PFSK-1 (cell line): ENCODE measurements around the gene DAP3.

Experiments used
- FOXP2 ChIP-seq: optimal IDR thresholded peaks from 2 replicates; pipeline ENCODE3; 2011; ENCODE audit warnings: borderline replicate concordance, control low read depth, inconsistent platforms; ENCODE audit not compliant: insufficient read depth; ENCODE audit errors: extremely low read length, extremely low read depth
- POLR2AphosphoS5 ChIP-seq: IDR thresholded peaks from 2 replicates; pipeline ENCODE4 v1.6.1; 2012; ENCODE audit warnings: low read depth, mild to moderate bottlenecking, control low read depth, low read length, moderate library complexity
- REST ChIP-seq, 2 experiments: IDR thresholded peaks; 2 replicates each; pipeline versions ENCODE4 v1.6.1 to v1.8.0; 2011 to 2012; ENCODE audit warnings: low read depth in 2 of 2, low read length in 2 of 2, control low read depth in 1 of 2, inconsistent platforms in 1 of 2, mild to moderate bottlenecking in 1 of 2, moderate library complexity in 1 of 2; ENCODE audit not compliant: insufficient read depth in 1 of 2
- SIN3A ChIP-seq: IDR thresholded peaks from 2 replicates; pipeline ENCODE4 v1.6.1; 2012; ENCODE audit warnings: mild to moderate bottlenecking, low read length, moderate library complexity, borderline replicate concordance; ENCODE audit not compliant: insufficient read depth
- TAF1 ChIP-seq: IDR thresholded peaks from 2 replicates; pipeline ENCODE4 v1.6.1; 2012; ENCODE audit warnings: low read length, control low read depth, borderline replicate concordance; ENCODE audit not compliant: insufficient read depth

DAP3 gene

DNA sequence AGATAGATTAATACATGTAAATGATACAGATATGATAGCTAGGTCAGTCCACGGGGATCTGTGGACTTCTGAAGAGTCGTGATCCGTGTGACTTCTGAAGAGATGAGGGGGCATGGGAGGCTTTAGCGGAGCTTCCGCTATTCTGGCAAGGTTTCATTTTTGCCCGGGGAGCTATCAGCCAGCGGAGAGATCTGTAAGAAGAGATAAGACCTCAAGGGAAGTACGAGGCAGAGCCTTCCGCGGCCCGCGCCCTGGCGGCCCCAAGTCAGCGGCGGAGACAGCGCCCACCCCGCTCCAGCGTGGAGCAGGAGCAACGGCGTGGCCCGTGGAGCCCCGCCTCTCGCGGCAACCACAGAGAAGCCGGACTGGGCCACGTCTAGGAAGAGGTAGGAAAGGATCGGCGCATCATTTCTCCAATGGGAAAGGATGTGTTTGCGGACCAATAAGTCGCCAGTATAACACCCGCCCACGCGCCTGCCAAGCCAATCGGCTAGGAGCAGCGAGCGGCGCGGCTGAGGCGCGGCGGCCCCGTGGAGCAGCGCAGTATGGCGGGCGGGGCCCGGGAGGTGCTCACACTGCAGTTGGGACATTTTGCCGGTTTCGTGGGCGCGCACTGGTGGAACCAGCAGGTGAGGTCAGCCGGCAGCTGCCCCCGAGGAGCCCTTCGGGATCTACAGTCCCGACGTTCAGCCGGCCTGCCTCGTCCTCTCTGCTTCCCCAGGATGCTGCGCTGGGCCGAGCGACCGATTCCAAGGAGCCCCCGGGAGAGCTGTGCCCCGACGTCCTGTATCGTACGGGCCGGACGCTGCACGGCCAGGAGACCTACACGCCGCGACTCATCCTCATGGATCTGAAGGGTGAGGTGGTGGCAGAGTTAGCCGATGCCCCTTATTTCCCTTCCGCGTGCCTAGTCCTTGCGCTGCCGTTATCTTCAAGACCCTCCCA is 56.7 kb downstream of the DAP3 start:
- TF ChIP-seq SIN3A, result peak; percentile 82; the same call in 1 of the 2 replicates
- peak; percentile 65; the same call in 1 of the 2 replicates for TF ChIP-seq POLR2AphosphoS5

DNA sequence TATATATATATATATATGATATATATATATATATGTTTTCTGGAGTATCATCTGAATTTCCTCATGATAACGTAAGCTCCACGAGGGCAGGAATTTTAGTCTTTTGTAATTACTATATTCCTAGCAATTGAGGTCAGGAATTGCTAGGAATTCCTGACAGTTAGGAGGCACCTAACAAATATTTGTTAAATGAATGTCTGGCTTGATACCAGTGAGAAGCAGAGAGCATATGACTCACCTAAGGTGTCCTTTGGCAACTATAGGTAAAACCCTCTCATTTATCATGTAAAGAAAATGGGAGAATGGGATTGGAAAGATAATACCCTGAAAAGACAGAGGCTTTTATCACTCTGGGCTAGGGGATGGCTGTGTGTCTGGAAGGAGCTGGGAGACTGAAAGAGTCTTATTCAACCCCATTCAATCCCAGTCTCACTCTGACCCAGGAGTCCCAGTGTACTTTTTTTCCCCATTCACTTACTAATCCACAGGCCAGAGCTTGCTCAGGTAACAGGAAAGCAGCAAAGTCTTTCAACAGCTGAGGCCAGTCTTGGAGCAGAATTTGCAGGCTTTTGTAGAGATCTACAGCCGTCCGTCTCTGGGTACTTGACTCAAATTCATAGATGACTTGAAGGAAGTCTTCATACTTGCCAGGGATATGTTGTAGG is 71.2 kb downstream of the DAP3 start:
- TF ChIP-seq POLR2AphosphoS5, result no peak
- TF ChIP-seq TAF1, result no peak
- no peak for TF ChIP-seq SIN3A
- TF ChIP-seq FOXP2, result no peak
- TF ChIP-seq REST (IDR thresholded peaks at IDR 0.05; ENCODE audit: insufficient read depth in 1 of 2, low read depth in 2 of 2, low read length in 2 of 2), result no peak

GRCh38 chr1:155760751-155761475 is 72.0 kb downstream of the DAP3 start:
- TF ChIP-seq SIN3A (no peak), FOXP2 (no peak), TAF1 (no peak), POLR2AphosphoS5 (no peak), REST (IDR thresholded peaks at IDR 0.05; ENCODE audit: insufficient read depth in 1 of 2, low read depth in 2 of 2, low read length in 2 of 2) (no peak)

- no peak for TF ChIP-seq TAF1
- no peak for TF ChIP-seq FOXP2
- TF ChIP-seq REST (IDR thresholded peaks at IDR 0.05; ENCODE audit: insufficient read depth in 1 of 2, low read depth in 2 of 2, low read length in 2 of 2), result no peak
- no peak for TF ChIP-seq SIN3A
- TF ChIP-seq POLR2AphosphoS5, result no peak
Observed at GRCh38 chr1:155761736-155762405, 73.0 kb downstream of the DAP3 start.

- TF ChIP-seq REST (IDR thresholded peaks at IDR 0.05; ENCODE audit: insufficient read depth in 1 of 2, low read depth in 2 of 2, low read length in 2 of 2) (no peak), SIN3A (no peak), TAF1 (no peak), FOXP2 (no peak), POLR2AphosphoS5 (no peak)
Observed at GRCh38 chr1:155769257-155769656, 80.4 kb downstream of the DAP3 start.
